HG03342 (cell line): ENCODE data around the gene MXD3.
"Not testable (repeated sequence)": the region's sequence is repeated elsewhere in the genome, so short reads cannot be mapped to it uniquely, and the experiment has no call there.

Source experiments
- ATAC-seq: cut with Tn5 transposase; IDR thresholded peaks from one replicate; pipeline ENCODE4 v1.9.1; 2021; ENCODE audit warnings: mild to moderate bottlenecking, moderate library complexity; ENCODE audit not compliant: unreplicated experiment

MXD3 gene

GRCh38 chr5:177344891-177345290 is 33.2 kb upstream of the MXD3 start:
- no peak for ATAC-seq

GRCh38 chr5:177343777-177344176 is 32.1 kb upstream of the MXD3 start:
- ATAC-seq: no peak

- ATAC-seq: not testable (repeated sequence)
These were observed 31.3 kb upstream of the MXD3 start for GRCh38 chr5:177343000-177343399.

GRCh38 chr5:177339107-177339638 is 27.5 kb upstream of the MXD3 start:
- no peak for ATAC-seq

GRCh38 chr5:177338251-177339106 is 26.8 kb upstream of the MXD3 start:
- no peak for ATAC-seq

GRCh38 chr5:177336603-177337494 is 25.2 kb upstream of the MXD3 start:
- ATAC-seq: no peak

- no peak for ATAC-seq
These were observed 24.4 kb upstream of the MXD3 start for GRCh38 chr5:177336112-177336511.

GRCh38 chr5:177335701-177336065 is 24.0 kb upstream of the MXD3 start:
- ATAC-seq: no peak

- ATAC-seq: no peak
These were observed 23.3 kb upstream of the MXD3 start for GRCh38 chr5:177334781-177335700.

- no peak for ATAC-seq
These were observed 22.5 kb upstream of the MXD3 start for GRCh38 chr5:177334155-177334551.

GRCh38 chr5:177333420-177334154 is 21.9 kb upstream of the MXD3 start:
- ATAC-seq: no peak

GRCh38 chr5:177332896-177333260 is 21.2 kb upstream of the MXD3 start:
- no peak for ATAC-seq

- no peak for ATAC-seq
These were observed 20.6 kb upstream of the MXD3 start for GRCh38 chr5:177332031-177332895.

- ATAC-seq: no peak
These were observed 19.5 kb upstream of the MXD3 start for GRCh38 chr5:177330991-177331842.

GRCh38 chr5:177329883-177330282 is 18.2 kb upstream of the MXD3 start:
- no peak for ATAC-seq

- no peak for ATAC-seq
These were observed 17.0 kb upstream of the MXD3 start for GRCh38 chr5:177328545-177329231.
